Neural progenitor cell (in vitro differentiated cells): Measurements from ENCODE around the gene NR1H3. TPM values are rescaled to one million over a fixed set of nuclear protein-coding genes. Genes with fewer than 3 reads are reported as not detected.

Experiments used
- DNase-seq: peaks from one replicate; pipeline ENCODE4 v3.0.0-alpha.2; 2016; ENCODE audit warnings: low spot score
- H2AFZ ChIP-seq: fragments of 200-600 bp; sonication (generic); replicated peaks from 2 replicates; pipeline ENCODE4 v1.6.1; 2016; ENCODE audit warnings: antibody characterized with exemption
- H3F3A ChIP-seq: fragments of 200-600 bp; sonication (generic); 2 replicates; pipeline ENCODE4 v1.6.1; 2016; ENCODE audit warnings: antibody characterized with exemption, low read depth
- H3K27ac ChIP-seq: fragments of 200-600 bp; sonication (generic); 2 replicates; pipeline ENCODE4 v1.5.1; 2016; ENCODE audit warnings: mild to moderate bottlenecking
- H3K27me3 ChIP-seq: fragments of 200-600 bp; sonication (generic); 2 replicates; pipeline ENCODE4 v1.6.1; 2016; ENCODE audit warnings: mild to moderate bottlenecking, moderate library complexity
- H3K36me3 ChIP-seq: fragments of 200-600 bp; sonication (generic); 2 replicates; pipeline ENCODE4 v1.5.1; 2016
- H3K4me1 ChIP-seq: fragments of 200-600 bp; sonication (generic); 2 replicates; pipeline ENCODE4 v1.6.1; 2016; ENCODE audit warnings: mixed run types
- H3K4me2 ChIP-seq: fragments of 200-600 bp; sonication (generic); 2 replicates; pipeline ENCODE4 v1.6.1; 2016
- H3K4me3 ChIP-seq: fragments of 200-600 bp; sonication (generic); 2 replicates; pipeline ENCODE4 v1.5.1; 2016
- H3K79me2 ChIP-seq: fragments of 200-600 bp; sonication (generic); 2 replicates; pipeline ENCODE4 v1.6.1; 2016; ENCODE audit warnings: low read depth
- H3K9ac ChIP-seq: fragments of 200-600 bp; sonication (generic); 2 replicates; pipeline ENCODE4 v1.6.1; 2016
- H3K9me3 ChIP-seq: fragments of 200-600 bp; sonication (generic); 2 replicates; pipeline ENCODE4 v1.5.1; 2016; ENCODE audit warnings: low read depth
- H4K20me1 ChIP-seq: fragments of 200-600 bp; sonication (generic); 2 replicates; pipeline ENCODE4 v1.6.1; 2016; ENCODE audit warnings: low read depth
- H3K27ac Mint-ChIP-seq: 3 replicates; pipeline ENCODE4 v1.8.0; 2021; ENCODE audit warnings: mixed read lengths
- H3K27me3 Mint-ChIP-seq: 2 replicates; pipeline ENCODE4 v1.8.0; 2022; ENCODE audit warnings: low read depth, mild to moderate bottlenecking, inconsistent platforms, moderate library complexity, mixed read lengths; ENCODE audit not compliant: insufficient read depth
- H3K36me3 Mint-ChIP-seq: 3 replicates; pipeline ENCODE4 v1.8.0; 2021; ENCODE audit warnings: mixed read lengths
- H3K4me1 Mint-ChIP-seq: 3 replicates; pipeline ENCODE4 v1.8.0; 2021; ENCODE audit warnings: mixed read lengths
- H3K4me3 Mint-ChIP-seq: 3 replicates; pipeline ENCODE4 v1.8.0; 2021; ENCODE audit warnings: mild to moderate bottlenecking, moderate library complexity, mixed read lengths
- H3K9me3 Mint-ChIP-seq: 3 replicates; pipeline ENCODE4 v1.8.0; 2020; ENCODE audit warnings: mixed read lengths
- EZH2 ChIP-seq: fragments of 200-600 bp; sonication (generic); IDR thresholded peaks from 2 replicates; pipeline ENCODE4 v1.6.1; 2017; ENCODE audit warnings: antibody characterized with exemption, mild to moderate bottlenecking, moderate library complexity
- EZH2phosphoT487 ChIP-seq: fragments of 200-600 bp; sonication (generic); IDR thresholded peaks from 2 replicates; pipeline ENCODE4 v1.6.1; 2017; ENCODE audit warnings: antibody characterized with exemption
- total RNA-seq: library from RNA; depleted of rRNA; stranded (reverse); fragments of >200 nt; gene quantifications from 2 replicates; pipeline ENCODE4 v1.2.3, GENCODE V29; 2015; ENCODE audit warnings: low replicate concordance
- TF ChIP-seq, protein P1 (sequence below): fragments of 200-600 bp; sonication (generic); IDR thresholded peaks from 2 replicates; pipeline ENCODE4 v1.5.1; 2017; ENCODE audit warnings: antibody characterized with exemption, mild to moderate bottlenecking

The NR1H3 gene
- total RNA-seq, 1 donor from 2014 or later, result 7.5 TPM

DNA sequence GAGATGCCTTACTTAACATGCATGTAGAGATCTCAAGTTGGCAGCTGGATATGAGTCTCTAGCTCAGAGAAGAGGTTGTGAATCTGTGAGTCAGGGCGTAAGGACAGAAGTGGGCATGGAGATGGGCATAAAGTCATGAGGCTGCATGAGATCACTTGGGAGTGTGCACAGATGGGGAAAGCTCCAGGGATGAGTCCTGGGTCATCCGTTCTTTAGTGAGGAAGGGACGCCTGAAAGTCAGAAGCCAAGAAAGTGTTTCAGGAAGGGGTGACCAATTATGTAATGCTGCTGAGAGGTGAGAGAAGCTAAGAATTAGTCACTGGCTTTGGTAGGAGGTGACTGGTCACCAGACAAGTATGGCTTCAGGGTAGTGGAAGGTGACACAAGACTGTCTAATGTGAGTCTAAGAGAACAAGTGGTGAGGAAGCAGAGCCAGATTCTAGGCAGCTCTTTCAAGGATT is 15.9 kb upstream of the NR1H3 start:
- H2AFZ ChIP-seq, result no peak overlapping the region
- H3K4me1 ChIP-seq, result no peaks in the 10 kb centered on the region
- H3K4me2 ChIP-seq, result no peak overlapping the region
- no peak overlapping the region for H3K27ac ChIP-seq
- H3K27ac Mint-ChIP-seq, result peak overlapping the region; percentile 35
- no peaks in the 10 kb centered on the region for H3K27me3 Mint-ChIP-seq
- no peak for TF ChIP-seq EZH2phosphoT487
- TF ChIP-seq, protein P1, sequence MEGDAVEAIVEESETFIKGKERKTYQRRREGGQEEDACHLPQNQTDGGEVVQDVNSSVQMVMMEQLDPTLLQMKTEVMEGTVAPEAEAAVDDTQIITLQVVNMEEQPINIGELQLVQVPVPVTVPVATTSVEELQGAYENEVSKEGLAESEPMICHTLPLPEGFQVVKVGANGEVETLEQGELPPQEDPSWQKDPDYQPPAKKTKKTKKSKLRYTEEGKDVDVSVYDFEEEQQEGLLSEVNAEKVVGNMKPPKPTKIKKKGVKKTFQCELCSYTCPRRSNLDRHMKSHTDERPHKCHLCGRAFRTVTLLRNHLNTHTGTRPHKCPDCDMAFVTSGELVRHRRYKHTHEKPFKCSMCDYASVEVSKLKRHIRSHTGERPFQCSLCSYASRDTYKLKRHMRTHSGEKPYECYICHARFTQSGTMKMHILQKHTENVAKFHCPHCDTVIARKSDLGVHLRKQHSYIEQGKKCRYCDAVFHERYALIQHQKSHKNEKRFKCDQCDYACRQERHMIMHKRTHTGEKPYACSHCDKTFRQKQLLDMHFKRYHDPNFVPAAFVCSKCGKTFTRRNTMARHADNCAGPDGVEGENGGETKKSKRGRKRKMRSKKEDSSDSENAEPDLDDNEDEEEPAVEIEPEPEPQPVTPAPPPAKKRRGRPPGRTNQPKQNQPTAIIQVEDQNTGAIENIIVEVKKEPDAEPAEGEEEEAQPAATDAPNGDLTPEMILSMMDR, result no peak
- no peak for TF ChIP-seq EZH2
- no peaks in the 10 kb centered on the region for H3F3A ChIP-seq
- no peak for DNase-seq
- H3K36me3 Mint-ChIP-seq, result peaks cover 28% of the 10 kb centered on the region
- no peaks in the 10 kb centered on the region for H3K36me3 ChIP-seq
- no peaks in the 10 kb centered on the region for H3K9me3 Mint-ChIP-seq
- peaks cover 8% of the 10 kb centered on the region for H3K4me1 Mint-ChIP-seq
- no peak overlapping the region for H3K4me3 ChIP-seq
- H3K9me3 ChIP-seq, result no peaks in the 10 kb centered on the region
- H3K27me3 ChIP-seq, result no peaks in the 10 kb centered on the region
- no peak overlapping the region for H3K4me3 Mint-ChIP-seq
- H4K20me1 ChIP-seq, result no peaks in the 10 kb centered on the region
- no peaks in the 10 kb centered on the region for H3K79me2 ChIP-seq
- H3K9ac ChIP-seq, result no peak overlapping the region

DNA sequence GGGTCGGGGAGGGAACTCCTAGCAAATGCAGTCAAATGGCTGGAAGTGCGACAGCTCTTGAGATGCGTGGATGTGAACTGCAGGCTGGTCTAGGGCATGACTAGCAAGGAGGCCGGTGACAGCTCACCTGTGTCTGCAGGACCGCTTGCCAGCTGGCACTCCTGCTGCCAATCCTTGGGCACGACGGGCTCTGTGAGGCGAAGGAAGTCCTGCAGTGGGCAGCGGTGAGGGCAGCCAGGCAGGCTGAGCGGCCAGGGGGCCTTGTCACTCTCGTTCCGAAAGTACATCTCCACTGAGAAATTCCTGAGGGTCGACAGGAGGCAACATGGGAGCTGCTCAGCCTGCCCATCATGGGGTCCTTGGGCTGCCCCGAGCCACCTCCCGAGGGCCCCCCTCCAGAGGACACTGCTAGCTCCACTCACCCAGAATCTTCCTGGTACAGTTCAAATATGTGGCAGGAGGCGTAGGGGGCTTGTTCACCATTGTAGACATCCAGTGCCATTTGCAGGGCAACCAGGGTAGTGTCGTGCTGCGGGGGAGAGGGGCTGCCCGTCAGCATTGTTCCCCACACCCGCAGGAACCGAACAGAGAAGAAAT is 15.1 kb upstream of the NR1H3 start:
- no peaks in the 10 kb centered on the region for H3K4me1 ChIP-seq
- H3K4me2 ChIP-seq, result no peak overlapping the region
- no peaks in the 10 kb centered on the region for H3K27me3 Mint-ChIP-seq
- H3K27me3 ChIP-seq, result no peaks in the 10 kb centered on the region
- H3K79me2 ChIP-seq, result no peaks in the 10 kb centered on the region
- H3K36me3 ChIP-seq, result no peaks in the 10 kb centered on the region
- no peaks in the 10 kb centered on the region for H3K9me3 Mint-ChIP-seq
- H3F3A ChIP-seq, result no peaks in the 10 kb centered on the region
- no peaks in the 10 kb centered on the region for H3K9me3 ChIP-seq
- DNase-seq, result no peak
- H2AFZ ChIP-seq, result no peak overlapping the region
- no peak overlapping the region for H3K27ac Mint-ChIP-seq
- H3K4me3 Mint-ChIP-seq, result no peak overlapping the region
- TF ChIP-seq EZH2phosphoT487 (no peak), EZH2 (no peak)
- TF ChIP-seq, protein P1, result no peak
- no peak overlapping the region for H3K9ac ChIP-seq
- no peak overlapping the region for H3K27ac ChIP-seq
- no peaks in the 10 kb centered on the region for H4K20me1 ChIP-seq
- H3K4me3 ChIP-seq, result no peak overlapping the region
- peaks cover 27% of the 10 kb centered on the region for H3K36me3 Mint-ChIP-seq
- H3K4me1 Mint-ChIP-seq, result peaks cover 7% of the 10 kb centered on the region

DNA sequence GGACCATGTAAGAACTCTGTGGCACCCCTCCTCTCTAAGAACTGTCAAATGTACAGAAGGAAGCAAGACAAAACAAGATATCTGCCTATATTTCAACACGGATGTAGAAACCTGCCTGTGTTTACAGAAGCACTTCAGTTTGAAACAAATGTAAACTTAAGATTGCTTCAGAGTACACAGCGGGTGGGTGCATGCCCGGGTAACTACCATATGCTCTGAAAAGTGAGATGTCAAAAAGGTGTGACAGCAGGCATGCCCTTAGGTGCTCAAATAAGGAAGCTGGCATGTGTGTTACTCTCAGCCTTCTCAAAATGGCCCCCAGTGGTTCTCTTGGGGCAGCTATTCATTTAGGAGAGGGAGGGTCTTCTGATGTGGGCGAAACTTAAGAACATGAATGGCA is 14.3 kb upstream of the NR1H3 start:
- H3K4me1 Mint-ChIP-seq, result peaks cover 10% of the 10 kb centered on the region
- H3K36me3 Mint-ChIP-seq, result peaks cover 23% of the 10 kb centered on the region
- no peaks in the 10 kb centered on the region for H3K27me3 ChIP-seq
- H3K36me3 ChIP-seq, result no peaks in the 10 kb centered on the region
- H3K4me1 ChIP-seq, result no peaks in the 10 kb centered on the region
- H3K9me3 Mint-ChIP-seq, result no peaks in the 10 kb centered on the region
- no peak overlapping the region for H3K4me3 ChIP-seq
- peaks cover 4% of the 10 kb centered on the region for H3K27me3 Mint-ChIP-seq
- TF ChIP-seq, protein P1, result no peak
- TF ChIP-seq EZH2phosphoT487 (no peak), EZH2 (no peak)
- H3K9me3 ChIP-seq, result no peaks in the 10 kb centered on the region
- no peaks in the 10 kb centered on the region for H4K20me1 ChIP-seq
- H3K27ac ChIP-seq, result no peak overlapping the region
- no peaks in the 10 kb centered on the region for H3F3A ChIP-seq
- no peak overlapping the region for H3K27ac Mint-ChIP-seq
- H3K9ac ChIP-seq, result no peak overlapping the region
- peaks cover 7% of the 10 kb centered on the region for H3K79me2 ChIP-seq
- H3K4me2 ChIP-seq, result no peak overlapping the region
- no peak overlapping the region for H2AFZ ChIP-seq
- H3K4me3 Mint-ChIP-seq, result peak overlapping the region; percentile 25
- no peak for DNase-seq
